Stimulated activated CD8-positive, alpha-beta memory T cell treated with anti-CD3 and anti-CD28 coated beads, Interleukin-15, amount 100 ng/mL, for 24 hours (primary cell): ENCODE data around the gene ITGA8.
"Not testable (repeated sequence)": the region's sequence is repeated elsewhere in the genome, so short reads cannot be mapped to it uniquely, and the experiment has no call there.

Experiments
- DNase-seq: peaks from one replicate; pipeline ENCODE4 v3.0.0-alpha.2; 2020; ENCODE audit warnings: low read depth

ITGA8 gene

GRCh38 chr10:15557168-15557567 is 162.6 kb downstream of the ITGA8 start:
- DNase-seq: not testable (repeated sequence)

- no peak for DNase-seq
Measured at GRCh38 chr10:15550950-15551349, 168.8 kb downstream of the ITGA8 start.

- no peak for DNase-seq
Measured at GRCh38 chr10:15548331-15548730, 171.4 kb downstream of the ITGA8 start.

- DNase-seq: no peak
Measured at GRCh38 chr10:15546606-15547005, 173.1 kb downstream of the ITGA8 start.

GRCh38 chr10:15545884-15546283 is 173.8 kb downstream of the ITGA8 start:
- no peak for DNase-seq

GRCh38 chr10:15545266-15545665 is 174.5 kb downstream of the ITGA8 start:
- no peak for DNase-seq

- no peak for DNase-seq
Measured at GRCh38 chr10:15543994-15544393, 175.7 kb downstream of the ITGA8 start.

- no peak for DNase-seq
Measured at GRCh38 chr10:15542817-15543216, 176.9 kb downstream of the ITGA8 start.

GRCh38 chr10:15541376-15541775 is 178.3 kb downstream of the ITGA8 start:
- no peak for DNase-seq

- no peak for DNase-seq
Measured at GRCh38 chr10:15540727-15541126, 179.0 kb downstream of the ITGA8 start.

- no peak for DNase-seq
Measured at GRCh38 chr10:15539262-15539661, 180.5 kb downstream of the ITGA8 start.

GRCh38 chr10:15534928-15535538 is 184.7 kb downstream of the ITGA8 start:
- DNase-seq: not testable (repeated sequence)

GRCh38 chr10:15531927-15532722 is 187.6 kb downstream of the ITGA8 start:
- DNase-seq: no peak

GRCh38 chr10:15528859-15529239 is 190.9 kb downstream of the ITGA8 start:
- DNase-seq: no peak

GRCh38 chr10:15526754-15527153 is 193.0 kb downstream of the ITGA8 start:
- no peak for DNase-seq

- DNase-seq: no peak
Measured at GRCh38 chr10:15521328-15521903, 198.3 kb downstream of the ITGA8 start.

GRCh38 chr10:15518250-15518649 is 201.5 kb downstream of the ITGA8 start:
- no peak for DNase-seq

- DNase-seq: no peak
Measured at GRCh38 chr10:15516256-15517085, 203.3 kb downstream of the ITGA8 start.

- DNase-seq: no peak
Measured at GRCh38 chr10:15515202-15515601, 204.5 kb downstream of the ITGA8 start.

GRCh38 chr10:15510963-15511362 is 208.8 kb downstream of the ITGA8 start:
- DNase-seq: no peak

GRCh38 chr10:15505329-15505728 is 214.4 kb downstream of the ITGA8 start:
- no peak for DNase-seq

- no peak for DNase-seq
Measured at GRCh38 chr10:15504101-15504840, 215.5 kb downstream of the ITGA8 start.
